GM18868 (cell line): ENCODE data around the gene MEGF9.
A peak's percentile ranks its signal among the peaks of the same experiment; 100 is the strongest.

ENCODE experiments used
- ATAC-seq: cut with Tn5 transposase; IDR thresholded peaks from one replicate; pipeline ENCODE4 v1.9.1; 2021; ENCODE audit warnings: mild to moderate bottlenecking, moderate library complexity; ENCODE audit not compliant: unreplicated experiment

MEGF9 gene

DNA sequence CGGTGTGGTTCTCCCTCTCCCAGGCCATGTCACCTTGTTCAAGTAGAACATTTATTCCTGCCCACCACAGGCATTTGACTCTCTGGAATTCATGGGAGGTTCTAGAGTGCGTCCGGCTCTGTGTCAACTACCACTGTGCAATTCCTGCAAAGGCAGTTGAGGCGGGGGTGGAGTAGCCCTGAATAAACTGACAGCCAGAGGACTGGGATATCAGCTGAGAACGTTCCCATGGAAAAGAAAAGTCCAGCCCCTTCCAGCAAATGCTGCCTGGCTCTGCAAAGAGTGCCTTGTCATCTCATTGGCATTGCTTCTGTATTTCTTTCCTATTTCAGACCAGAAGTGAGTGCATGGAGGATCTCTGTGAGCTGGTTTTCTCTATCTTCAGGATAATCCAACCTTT lies 18.9 kb upstream of the MEGF9 start:
- ATAC-seq = no peak

DNA sequence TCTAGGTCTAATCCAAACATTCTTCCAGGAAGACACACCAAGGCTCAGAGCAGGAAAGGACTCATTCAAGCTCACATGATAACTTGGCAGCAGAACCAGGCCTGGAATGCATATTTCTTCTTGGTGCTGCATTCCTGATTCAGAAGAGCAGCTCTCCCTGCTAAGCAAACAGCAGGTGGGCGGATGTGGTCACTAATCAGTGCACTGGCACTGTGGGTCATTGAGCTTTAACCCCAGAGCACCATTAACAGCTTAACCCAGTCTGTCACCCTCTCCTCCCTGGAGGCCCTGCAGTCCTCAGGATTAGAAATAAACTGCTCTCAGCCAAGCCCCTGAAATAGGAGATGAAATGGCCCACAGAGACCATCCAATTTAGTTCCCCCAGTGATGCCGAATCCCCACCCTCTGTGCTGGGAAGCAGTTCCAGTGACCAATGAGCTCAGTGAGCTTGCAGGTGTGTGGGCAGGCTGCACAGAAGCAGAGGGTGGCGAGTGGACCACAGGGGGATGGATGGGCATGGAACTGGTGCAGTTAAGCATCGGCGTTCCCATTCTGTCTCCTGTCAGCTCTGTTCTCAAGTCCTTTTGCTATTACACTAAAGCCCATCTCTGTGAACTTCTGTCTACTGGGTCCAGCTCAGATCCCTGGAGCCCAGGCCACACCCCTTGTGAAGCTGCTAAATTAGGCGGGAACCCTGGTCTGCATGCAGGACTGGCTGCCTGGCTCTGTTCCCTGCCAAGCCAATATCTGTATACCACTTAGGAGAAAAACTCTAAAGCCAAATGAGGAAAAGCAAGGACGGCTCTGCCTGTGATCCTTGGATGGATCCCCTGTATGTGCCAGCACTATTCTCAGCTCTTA lies 16.6 kb upstream of the MEGF9 start:
- ATAC-seq = no peak

DNA sequence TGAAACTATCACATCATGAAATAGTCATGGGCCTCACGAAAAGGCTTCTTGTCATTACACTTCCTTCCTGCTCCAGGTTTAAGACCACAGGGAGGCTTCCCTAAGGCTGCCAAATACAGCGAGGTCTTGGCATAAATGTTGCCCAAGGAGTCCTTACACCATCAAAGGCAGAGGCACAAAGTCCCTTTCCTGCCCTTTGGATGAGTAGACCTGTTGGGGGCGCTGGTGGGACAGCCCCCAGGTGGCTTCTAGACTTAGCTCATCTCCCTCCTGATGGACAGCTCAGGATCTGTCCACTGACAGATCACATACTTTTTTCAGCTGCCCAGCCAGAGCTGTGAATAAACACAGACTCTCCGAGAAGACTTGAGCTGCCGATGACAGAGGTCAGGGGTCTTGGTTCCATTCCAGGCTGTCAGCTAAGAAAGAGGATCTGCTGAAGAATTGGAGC lies 15.5 kb upstream of the MEGF9 start:
- no peak for ATAC-seq

DNA sequence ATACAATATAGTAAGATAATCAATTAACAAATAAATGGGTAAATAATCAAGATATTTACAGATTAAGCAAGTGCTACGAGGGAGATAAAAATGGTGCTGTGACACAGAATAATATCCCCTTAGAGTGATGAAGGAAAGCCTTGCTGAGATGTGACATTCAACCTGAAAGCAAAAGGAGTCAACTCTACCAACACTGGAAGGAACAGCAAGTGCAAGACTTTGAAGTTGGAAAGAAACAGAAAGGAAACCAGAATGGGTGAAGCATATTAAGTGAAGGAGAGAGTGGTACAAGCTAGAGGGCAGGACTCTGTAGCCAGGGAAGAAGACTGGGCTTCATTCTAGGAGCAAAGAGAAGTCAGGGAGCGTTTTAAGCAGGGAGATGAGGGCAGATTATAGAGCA lies 12.2 kb upstream of the MEGF9 start:
- no peak for ATAC-seq

DNA sequence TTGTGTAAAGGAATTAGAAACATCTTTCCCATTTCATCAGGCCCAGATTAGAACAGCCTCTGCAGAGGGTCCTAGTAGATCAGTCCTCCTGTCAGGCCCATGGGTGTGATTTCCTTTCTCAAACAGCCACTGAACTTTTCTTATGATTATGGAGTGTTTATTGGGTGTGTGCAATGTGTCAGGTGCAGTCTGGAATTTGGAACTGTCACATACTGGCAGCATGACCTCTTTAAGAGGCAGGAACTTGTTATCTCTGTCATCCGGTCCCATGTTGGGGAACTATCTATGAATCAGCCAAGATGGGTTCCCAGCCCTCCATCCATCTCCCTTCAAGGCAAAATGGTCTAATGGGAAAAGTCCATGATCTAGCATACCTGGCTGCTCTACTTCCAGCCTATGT lies 11.6 kb upstream of the MEGF9 start:
- ATAC-seq = no peak

DNA sequence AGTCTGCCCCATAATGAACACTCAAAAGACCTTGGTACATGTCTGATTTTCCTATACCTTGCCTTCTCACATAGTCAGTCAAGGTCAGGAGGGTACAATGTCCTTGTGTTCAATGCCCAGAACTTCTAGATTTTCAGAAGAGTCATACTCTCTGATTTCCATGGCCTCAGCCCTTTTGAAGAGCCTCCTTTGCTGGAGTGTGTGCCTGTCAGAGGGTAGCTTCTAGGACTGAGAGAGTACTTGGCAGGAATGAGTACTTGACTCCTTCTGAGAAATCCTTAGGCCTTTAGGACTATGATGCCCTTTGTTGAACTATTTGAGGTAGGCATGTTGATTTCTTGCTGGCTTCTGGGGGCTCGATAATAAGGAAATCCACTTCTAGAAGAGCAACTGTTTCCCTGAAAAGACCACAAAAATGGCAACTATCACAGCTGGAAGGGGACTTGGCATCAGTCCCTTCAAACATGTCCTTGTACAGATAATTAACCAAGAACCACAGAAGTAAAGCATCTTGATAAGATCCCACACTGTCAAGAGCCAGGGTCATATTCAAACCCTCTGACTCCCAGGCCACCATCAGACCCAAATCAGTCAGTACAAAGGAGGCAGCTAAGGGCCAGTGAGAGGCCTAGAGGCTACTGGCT lies 10.6 kb upstream of the MEGF9 start:
- ATAC-seq = no peak

DNA sequence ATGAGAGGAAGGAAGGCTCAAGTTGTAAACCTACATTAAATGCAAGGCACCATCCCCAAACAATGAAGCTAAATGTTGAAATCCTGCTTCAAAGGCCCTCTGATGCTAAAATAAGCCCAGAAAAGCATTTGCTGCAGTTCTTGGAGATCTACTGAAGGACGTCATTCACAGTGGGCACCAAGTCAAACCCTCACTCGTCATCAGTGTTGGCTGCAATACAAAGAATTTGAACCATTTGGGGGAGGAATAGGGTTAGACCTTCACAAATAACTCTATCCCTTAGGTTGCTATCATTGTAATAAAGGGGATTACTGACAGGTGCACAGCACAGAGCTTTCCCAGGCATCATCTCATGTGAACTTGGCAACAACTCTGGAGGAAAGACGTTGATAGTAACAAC lies 9.3 kb upstream of the MEGF9 start:
- no peak for ATAC-seq

DNA sequence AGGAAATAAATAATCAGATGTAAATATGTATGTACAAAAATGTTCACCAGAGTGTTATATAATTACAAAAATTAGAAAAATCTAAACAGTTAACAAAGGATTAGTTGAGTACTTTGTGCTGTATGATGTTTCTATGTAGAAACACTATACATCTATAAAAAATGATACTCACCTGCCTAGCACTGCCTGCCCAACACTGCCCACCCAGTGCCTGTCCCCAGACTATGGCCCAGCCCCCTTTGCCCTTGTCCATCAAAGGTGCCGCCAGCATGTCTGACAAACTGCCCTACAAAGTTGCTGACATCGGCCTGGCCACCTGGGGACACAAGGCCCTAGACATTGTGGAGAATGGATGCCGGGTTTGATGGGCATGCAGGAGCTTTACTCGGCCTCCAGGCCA lies 6.1 kb upstream of the MEGF9 start:
- ATAC-seq = no peak

DNA sequence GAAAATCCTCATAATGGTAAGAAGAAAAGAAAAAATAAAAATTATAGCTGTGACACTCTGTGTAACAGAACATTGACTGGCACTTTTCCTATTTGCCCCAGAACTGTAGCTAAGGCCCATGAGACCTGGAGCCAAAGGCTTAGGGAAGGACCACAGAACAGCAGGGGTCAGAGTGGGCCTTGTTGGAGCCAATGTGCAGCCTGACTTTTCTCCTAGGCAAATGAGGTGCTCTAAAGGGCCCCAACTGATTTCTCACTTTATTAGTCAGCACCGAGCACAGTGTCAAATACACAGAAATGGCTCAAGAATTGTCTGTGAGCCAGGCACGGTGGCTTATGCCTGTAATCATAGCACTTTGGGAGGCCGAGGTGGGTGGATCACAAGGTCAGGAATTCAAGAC lies 4.0 kb upstream of the MEGF9 start:
- no peak for ATAC-seq

DNA sequence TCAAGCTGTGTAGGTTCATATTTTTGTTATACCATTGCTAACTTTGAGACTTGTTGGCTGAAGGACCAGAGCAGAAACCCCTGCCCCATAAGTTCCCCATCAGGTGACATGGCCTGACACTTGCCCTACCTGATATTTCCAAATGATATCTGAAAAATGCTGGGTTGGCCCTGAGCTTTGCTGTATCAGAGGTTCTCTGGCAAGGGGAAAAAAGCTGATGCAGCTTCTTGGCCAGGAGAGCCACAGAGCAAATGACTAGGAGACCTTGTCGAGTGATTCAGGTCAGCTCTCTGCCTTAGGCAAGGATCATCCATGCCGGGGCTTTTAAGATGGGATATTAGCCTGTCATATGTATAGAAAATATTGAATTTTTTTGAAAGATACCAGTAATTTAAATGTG lies 2.9 kb upstream of the MEGF9 start:
- no peak for ATAC-seq

DNA sequence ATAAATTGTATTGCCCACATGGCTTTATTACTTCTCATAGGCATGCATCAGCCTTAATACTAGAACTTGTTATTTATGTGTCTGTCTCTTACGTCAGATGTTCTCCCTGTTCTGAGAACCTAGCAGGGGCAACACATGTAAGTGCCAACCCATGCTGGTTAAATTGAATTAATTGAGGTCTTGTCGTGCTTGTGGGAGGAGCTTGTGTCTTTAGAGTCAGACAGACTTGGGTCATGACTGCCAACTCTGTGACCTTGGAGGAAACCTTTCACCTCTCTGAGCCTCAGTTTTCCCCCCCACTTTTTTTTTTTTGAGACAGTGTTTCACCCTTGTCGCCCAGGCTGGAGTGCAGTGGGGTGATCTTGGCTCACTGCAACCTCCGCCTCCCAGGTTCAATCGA lies 2.2 kb upstream of the MEGF9 start:
- ATAC-seq = no peak

DNA sequence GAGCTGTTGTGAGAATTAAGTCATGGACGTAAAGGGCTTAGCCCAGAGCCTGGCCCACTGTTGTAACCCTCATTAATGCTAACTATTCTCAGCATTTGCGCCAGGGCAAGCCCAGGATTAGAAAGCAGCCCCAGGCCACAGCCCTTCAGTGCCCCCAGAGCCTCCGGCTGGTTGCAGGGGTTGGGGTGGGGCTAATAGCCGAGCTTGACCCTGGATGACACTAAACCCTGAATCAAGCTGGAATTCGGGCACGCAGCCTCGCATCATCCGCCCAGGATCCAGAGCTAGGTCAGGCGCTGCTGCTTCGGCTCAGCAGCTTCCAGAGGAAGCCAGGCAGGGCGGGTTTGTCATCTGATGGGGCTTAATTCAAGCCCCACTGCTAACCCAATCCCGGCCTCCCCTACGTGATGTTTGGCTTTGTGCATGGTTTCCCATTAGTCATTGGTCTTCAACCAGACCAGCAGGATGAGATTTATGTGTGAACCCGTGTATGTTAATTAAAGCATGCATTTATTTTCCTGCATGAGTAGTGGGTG lies 1.2 kb upstream of the MEGF9 start:
- ATAC-seq = no peak

DNA sequence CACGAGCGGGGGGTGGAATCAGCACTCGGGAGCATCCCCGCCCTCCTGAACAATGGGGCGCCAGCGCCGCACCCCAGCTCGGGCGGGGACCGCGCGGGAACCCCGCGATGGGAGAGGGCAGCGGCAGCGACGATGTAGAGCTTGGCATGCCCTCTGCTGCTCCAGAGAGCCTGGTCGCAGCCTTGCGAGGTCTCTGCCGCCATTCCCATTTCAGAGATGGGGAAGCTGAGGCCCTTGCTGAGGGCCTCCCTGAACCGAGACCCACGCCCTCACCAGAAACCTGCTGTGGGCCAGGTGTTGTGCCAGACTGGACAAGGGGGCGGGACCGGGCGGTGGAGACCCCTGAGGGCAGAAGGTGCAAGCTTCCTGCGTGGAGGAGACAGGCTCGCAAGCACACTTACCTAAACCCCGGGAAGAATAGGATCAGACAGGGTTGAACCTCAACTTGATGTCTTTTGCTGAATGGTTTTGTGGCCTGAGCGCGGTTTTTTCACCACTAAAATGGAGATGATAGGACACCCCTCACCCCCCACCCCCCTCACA lies 647 bp upstream of the MEGF9 start:
- peak; percentile 24 for ATAC-seq

DNA sequence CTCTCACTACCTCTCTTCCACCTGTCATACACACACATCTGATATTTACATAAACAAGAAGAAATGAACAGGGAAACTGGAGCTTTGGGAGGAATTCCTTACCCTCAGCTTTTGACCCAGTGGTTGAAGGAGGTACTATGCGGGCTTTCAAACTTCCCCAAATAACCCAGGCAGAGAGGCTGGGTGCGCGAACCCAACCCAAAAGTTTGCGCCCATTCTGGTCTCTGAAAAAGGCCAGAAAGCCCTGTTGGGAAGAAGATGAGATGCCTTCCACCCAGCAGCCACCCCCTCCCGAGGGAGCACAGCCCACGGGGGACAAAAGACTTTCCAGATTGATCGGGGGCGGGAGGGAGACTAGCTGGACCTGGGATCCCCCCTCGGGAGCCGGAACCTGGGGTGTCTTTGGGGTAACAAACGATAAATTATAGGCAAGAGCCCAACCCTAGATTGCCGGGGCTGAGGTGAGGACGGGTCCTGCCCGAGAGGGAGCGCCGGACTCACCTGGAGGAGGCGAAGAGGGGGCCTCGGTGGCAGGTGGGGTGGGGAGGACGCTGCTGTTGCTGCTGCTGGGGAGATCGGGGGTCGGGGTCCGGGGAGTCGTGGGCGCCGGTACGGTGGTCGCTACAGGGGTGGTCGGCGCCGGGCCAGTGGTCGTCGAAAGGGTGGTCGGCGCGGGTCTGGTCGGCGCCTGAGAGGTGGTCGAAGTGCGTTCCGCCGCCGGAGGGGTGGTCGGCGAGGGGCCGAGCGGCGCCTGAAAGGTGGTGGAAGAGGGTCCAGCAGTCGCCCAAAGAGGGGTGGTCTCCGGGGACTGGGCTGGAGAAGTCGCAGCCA lies 798 bp downstream of the MEGF9 start:
- no peak for ATAC-seq

DNA sequence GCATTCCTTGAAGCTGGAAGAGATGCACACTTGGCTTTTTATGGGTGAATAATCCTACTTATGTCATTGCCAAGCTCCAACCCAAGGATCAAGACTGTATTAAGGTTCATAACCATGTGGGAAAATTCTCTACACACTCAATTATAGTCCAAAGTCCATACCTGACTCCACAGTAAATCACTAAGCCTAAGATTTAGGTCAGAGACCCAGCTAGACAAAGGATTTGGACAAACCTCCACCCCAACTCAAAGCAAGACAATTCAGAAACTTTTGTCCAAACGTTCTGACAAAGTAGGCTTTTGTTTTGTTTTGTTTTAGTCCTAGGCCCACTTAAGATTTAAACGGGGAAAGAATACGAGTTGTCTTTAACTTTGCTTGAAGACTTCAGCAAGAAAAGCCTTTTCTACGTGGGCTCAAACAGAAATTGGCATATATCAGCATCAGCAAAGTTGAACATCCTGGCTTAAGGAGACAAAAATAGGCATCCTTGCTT lies 1.7 kb downstream of the MEGF9 start:
- no peak for ATAC-seq

DNA sequence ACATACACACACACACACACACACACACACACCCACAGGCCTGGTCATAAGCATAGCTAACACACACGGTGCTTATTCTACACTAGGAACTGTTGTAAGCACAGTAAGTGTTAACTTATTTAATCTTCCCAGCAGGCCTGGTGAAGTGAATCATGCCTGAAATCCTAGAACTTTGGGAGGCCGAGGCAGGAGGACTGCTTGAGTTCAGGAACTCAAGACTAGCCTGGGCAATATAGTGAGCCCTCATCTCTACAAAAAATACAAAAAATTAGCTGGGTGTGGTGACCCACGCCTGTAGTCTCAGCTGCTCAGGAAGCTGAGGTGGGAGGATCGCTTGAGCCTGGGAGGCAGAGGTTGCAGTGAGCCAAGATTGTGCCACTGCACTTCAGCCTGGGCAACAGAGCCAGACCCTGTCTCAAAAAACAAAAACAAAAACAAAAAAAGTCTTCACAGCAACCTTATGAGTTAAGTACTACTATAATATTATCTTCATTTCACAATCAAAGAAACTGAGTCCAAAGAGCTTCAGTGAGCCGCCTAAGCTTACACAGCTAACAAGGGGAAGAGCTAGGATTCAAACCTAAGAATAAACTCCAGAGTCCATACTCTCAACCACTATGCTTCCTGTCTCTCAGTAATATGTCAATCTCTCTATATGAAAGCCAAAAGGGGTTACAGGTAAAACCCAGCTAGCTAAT lies 2.3 kb downstream of the MEGF9 start:
- ATAC-seq = no peak

DNA sequence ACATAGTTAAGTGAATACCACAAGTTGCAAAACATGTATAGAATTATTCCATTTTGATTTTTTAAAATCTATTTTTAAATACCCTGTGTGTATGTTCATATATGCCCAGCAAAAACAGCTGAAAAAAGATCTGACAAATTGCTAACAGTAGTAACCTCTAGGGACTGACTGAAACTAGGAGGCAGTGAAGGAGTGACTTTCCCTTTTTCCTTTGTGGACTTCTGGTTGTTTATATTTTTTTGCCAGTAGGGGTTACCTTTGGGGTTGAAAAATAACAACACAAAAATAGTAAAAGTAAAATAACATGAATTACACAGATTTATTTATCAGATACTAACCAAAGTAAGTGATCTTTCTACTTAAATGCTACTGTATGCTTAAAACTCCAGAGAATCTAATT lies 2.9 kb downstream of the MEGF9 start:
- ATAC-seq = no peak

DNA sequence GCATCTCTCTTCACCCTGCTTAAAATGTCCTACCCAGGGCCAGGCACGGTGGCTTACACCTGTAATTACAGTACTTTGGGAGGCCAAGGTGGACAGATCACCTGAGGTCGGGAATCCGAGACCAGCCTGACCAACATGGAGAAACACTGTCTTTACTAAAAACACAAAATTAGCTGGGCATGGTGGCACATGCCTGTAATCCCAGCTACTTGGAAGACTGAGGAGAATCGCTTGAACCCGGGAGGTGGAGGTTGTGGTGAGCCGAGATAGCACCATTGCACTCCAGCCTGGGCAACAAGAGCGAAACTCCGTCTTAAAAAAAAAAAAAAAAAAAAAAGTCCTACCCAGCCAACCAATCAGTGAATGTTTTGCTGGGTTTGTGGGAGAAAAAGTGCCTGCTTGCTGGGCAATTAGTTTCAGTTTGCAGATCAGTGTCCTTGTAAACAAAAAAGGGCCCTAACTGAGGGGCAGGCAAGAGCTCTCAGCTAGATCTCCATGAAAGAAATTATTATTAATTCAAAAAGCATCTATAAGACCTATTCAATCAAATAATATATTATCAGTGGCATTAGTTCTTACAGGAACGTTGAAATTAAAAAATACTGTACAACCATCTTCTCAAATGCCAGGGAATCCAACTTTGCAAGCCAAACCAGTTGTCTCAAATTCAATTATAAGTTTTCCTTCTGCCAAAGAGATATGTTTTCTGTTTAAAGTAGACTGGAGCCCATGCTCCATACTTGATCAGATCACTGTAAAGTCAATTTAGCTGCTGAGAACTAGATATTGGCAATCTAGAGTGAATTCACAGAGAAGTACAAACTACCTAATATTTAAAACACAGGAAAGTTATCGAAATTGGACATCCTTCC lies 3.9 kb downstream of the MEGF9 start:
- ATAC-seq = no peak

DNA sequence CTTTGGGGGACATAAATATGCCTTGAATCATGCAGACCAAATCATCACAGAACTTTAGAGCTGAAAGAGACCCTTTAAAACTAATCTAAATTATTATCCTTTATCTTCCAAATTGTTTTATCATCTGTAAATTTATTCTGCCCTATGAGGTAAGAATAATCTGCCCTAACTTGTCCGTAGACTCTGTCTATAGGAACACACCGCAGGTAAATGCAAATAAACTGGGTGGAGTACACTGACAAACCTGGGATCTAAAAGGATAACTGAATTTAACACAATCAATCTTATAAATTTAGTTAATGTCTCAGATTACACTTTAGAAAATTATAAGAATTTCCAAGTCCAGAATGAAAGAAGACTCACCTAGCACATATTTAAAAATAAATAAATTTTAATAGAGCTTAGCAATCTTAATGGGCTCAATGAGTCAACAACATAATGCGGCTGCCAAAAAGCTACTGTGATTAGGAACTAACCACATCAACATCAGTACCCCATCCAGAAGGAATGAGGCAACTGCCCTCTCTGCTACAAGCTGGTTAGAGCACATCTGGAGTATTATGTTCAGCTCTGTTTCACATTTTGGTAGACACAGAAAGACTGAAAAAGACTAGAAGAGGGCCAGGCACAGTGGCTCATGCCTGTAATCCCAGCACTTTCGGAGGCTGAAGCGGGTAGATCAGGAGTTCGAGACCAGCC lies 5.6 kb downstream of the MEGF9 start:
- no peak for ATAC-seq
